HUDEP-2 (cell line): ENCODE measurements around the gene HEATR1.
"Not testable (repeated sequence)": the region's sequence is repeated elsewhere in the genome, so short reads cannot be mapped to it uniquely, and the experiment has no call there.

Source experiments
- DNase-seq, 76 experiments: peaks; one replicate each; lab custom pipeline; 2025; ENCODE audit not compliant: unreplicated experiment in 76 of 76; lab: John Stamatoyannopoulos, UW

The HEATR1 gene

GRCh38 chr1:236603991-236604904 is at the start of gene HEATR1:
TSS of gene HEATR1 (minus strand) at chr1:236604516. CDS start at chr1:236604095, 421 bp downstream.
- peak; percentile 13 to 95 (median 86) for DNase-seq

DNA sequence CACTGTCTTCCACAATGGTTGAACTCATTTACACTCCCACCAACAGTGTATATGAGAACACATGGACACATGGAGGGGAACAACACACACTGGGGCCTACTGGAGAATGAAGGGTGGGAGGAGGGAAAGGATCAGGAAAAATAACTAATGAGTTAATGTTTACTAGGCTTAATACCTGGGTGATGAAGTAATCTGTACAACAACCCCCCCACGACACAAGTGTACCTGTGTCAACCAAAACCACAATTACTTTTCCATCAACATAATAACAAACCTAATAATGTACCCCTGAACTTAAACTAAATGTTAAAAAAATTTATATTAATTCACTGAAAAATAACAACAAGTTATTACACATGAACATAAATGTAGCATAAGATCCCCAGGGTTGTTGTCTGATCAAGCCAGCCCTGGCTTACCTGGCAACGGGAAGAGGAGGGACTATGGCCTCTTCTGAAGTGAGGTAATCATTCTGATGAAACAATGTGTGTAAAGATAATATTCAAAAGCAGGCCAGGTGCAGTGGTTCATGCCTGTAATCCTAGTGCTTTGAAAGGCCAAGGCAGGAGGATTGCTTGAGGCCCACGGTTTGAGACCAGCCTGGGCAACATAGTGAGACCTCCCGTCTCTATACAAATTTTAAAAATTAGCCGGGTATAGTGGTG is 40.8 kb upstream of the HEATR1 start:
- no peak for DNase-seq

- DNase-seq = no peak
Measured at GRCh38 chr1:236642763-236643162, 38.4 kb upstream of the HEATR1 start.

DNA sequence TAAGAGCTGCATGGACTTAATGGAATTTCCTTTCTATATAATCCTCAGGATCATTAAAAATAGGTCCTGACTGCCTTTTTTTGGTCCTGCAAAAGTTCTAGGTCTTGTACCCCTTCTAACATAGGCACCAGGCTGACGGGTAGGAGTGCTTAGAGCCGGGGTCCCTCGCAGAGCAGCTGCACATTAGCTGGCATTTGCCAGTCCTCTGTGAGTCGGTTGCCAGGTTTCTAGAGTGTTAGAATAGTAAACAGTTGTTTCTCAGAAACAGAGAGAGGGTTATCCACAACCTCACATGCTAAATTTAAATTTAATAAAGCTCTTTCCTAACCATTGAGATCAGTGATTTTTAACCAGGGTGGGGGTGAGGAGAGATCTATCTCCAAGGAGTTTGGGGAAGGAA is 35.4 kb upstream of the HEATR1 start:
- DNase-seq = no peak

DNA sequence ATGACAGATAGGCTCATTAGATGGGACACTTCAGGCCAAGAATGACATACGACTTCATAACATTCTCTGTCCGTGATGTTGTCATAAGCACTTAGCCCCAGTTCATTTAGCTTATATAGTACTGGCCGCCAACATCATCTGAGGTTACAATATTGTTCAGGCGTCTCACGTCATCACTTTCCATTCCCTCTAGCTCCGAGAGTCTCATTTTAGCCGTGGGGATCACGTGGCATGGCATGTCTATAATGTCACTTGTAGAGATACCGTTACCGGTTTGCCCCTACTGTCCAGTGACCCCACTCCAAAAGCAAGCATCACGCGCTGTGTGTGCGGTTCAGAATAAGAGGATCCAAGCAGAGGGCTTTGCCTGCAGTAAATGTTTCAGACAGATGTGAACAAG is 34.6 kb upstream of the HEATR1 start:
- no peak for DNase-seq

GRCh38 chr1:236636017-236636416 is 31.7 kb upstream of the HEATR1 start:
- no peak for DNase-seq

- no peak for DNase-seq
Measured at GRCh38 chr1:236627727-236628408, 23.6 kb upstream of the HEATR1 start.

- DNase-seq = peak in 4 of 76 experiments; percentile 6 to 39 (median 30)
Measured at GRCh38 chr1:236623371-236624166, 19.3 kb upstream of the HEATR1 start.

- no peak for DNase-seq
Measured at GRCh38 chr1:236622407-236622806, 18.1 kb upstream of the HEATR1 start.

- no peak for DNase-seq
Measured at GRCh38 chr1:236619398-236619797, 15.1 kb upstream of the HEATR1 start.

DNA sequence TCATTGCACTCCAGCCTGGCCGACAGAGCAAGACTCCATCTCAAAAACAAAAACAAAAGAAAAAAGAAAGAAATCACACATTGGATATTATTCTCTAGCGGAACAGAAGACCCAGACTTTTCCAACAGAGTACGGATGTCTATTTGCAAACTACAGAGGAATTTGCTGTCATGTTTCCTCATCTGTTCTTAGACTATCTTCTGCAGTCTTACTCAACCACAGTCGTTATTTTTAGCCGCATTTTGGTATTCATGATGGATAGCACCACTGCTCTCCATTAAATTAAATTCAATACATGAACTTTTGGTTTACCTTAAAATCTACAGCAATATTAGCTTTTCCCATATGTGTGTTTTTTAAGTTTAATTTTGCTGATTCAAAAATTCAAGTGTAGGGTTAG is 14.2 kb upstream of the HEATR1 start:
- no peak for DNase-seq

GRCh38 chr1:236615399-236616148 is 11.3 kb upstream of the HEATR1 start:
- DNase-seq = no peak

- no peak for DNase-seq
Measured at GRCh38 chr1:236612349-236612748, 8.0 kb upstream of the HEATR1 start.

DNA sequence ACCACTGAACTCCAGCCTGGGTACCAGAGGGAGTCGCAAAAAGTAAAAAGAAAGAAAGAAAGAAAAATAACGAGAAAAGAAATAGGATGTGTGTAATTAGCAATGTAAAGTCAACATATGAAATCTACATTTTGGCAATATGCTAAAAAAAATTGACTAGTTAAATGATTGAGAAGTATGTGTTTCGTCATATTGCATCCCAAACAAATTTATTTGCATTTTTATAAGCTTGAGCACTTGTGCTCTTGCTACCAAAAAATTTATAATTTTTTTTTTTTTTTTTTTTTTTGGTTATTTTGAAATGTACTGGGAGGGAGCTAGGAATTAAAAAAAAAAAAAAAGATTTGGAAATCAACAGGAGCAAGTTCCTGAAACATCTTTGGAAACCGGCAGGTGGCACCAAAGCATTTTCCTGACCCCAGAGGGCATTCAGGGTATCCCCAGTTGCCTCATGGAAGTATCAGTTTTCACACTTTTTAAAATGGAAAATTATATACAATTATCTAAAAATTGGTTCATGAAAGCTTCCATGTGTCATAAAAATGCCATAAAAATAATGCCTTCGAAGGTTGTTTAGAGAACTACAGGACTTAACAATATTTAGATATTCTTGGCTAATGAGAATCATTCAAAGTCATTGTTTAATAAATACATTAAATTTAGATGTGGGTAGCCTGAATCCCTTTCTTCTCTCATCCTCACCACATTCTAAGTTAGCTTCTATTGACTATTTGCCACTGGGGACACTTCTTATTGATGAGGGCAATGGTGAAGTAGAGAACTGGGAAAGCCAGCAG is 4.8 kb upstream of the HEATR1 start:
- DNase-seq = peak in 48 of 76 experiments; percentile 3 to 60 (median 25)

GRCh38 chr1:236607597-236607996 is 3.3 kb upstream of the HEATR1 start:
- not testable (repeated sequence) for DNase-seq

DNA sequence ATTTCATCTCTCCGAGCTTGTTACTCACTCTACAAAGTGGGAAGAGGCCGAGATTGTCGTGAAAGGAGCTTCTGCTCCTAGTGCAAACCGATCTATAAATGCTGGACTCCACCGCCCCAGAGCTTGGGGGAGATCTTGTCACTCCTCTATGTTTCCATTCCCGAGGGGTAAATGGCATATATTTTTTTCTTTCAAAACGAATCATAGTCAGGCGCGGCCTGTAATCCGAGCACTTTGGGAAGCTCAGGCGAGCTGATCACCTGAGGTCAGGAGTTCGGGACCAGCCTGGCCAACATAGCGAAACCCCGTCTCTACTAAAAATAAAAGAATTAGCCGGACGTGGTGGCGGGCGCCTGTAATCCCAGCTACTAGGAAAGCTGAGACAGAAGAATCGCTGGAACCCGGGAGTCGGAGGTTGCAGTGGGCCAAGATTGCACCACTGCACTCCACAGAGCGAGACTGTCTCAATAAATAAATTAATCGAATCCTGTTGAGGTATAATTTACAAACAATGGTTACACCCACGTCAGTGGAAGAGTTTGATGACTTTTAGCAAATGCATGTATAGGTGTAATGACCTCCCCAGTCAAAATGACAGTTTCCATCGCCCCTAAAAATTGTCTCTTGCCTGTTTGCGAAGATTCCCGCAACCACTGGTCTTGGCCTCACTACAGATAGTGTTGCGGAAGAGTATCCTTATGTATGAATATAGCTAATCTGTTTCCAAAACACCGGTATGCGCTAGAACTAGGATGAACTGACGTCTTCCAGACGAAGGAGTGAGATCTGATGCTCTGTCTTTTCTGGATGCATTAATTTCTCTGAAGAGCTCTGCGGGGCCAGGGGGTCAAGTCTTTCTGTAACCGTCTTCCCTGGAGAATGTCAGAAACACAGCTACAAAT is 840 bp upstream of the HEATR1 start:
- peak in 1 of 76 experiments; percentile 66 for DNase-seq

DNA sequence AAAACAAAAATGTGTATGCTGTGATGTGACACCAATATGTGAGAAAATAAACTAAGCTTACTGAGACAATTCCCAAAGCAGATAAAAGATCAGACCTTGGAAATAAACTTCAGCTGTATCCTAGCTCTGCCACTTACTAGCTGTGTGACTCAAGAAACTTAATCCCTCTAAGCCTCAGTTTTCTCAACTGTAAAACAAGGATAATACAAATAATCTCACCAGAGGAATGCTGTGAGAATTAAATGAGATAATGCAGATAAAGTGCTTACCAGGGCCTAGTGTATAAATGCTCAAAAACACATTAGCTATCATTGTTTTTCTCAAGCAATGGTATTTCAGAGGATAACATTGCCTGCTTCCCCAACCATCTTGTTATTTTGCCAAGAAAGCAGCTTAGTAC is 2.1 kb downstream of the HEATR1 start:
- DNase-seq = no peak

DNA sequence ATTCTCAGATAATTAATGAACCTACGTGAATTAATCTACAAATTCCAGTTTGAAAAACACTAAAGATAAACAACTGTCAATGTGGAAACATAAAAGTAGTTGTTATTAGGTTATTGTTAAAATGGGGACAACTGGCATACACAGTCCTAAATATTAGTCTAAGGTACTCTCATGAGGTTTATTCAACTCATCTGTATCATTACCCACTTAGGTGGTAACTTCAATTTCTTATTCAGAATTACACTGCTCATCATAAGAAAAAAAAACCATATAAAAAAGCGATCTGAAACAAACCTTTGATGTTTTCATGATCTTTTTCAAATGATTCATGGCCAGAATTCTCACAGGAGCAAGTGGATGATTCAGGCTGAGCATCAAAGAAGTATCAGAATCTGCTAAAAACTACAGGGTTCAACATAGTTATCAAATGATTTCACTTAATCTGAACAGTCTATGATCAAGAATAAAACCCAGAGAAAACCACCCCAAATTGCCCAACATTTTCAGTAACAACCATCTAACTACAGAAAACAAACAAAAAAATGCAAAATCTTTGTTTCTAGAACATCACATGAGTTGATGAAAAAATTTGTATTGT is 13.7 kb downstream of the HEATR1 start:
- no peak for DNase-seq
